AG04449 (cell line): ENCODE data around the gene KRT16.
"Not testable (repeated sequence)": the region's sequence is repeated elsewhere in the genome, so short reads cannot be mapped to it uniquely, and the experiment has no call there.

Source experiments
- CTCF ChIA-PET: fragments of 350-600 bp; formaldehyde crosslinking; extraction: SDS; loops from one replicate; lab custom pipeline; 2021; ENCODE audit warnings: antibody characterized with exemption; lab: Yijun Ruan, JAX
- POLR2A ChIA-PET: fragments of 400-600, 350-600 bp; formaldehyde crosslinking; extraction: SDS; loops from one replicate; lab custom pipeline; 2020; ENCODE audit warnings: antibody characterized with exemption, inconsistent platforms; lab: Yijun Ruan, JAX
- DNase-seq: peaks from one replicate; pipeline ENCODE4 v3.0.0-alpha.2; 2010; ENCODE audit warnings: low read depth, low spot score
- H3K4me3 ChIP-seq: 2 replicates; pipeline ENCODE4 v1.5.1; 2011; ENCODE audit warnings: low read depth, mild to moderate bottlenecking, control low read depth, low read length
- CTCF ChIP-seq: IDR thresholded peaks from one replicate; pipeline ENCODE4 v1.5.1; 2011; ENCODE audit warnings: mild to moderate bottlenecking, moderate library complexity, low read length, control low read depth, inconsistent platforms; ENCODE audit not compliant: insufficient read depth; ENCODE audit errors: missing control alignments

Gene KRT16

GRCh38 chr17:41578538-41578937 is 34.0 kb downstream of the KRT16 start:
- ChIA-PET CTCF (interaction anchor here (1.0 to 2.9 kb wide), 13 partner anchors 8 to 1021 kb away, joined by 3 to 47 read pairs (median 6); no protein-coding TSS in a partner anchor), POLR2A (no interaction called here)
- no peak overlapping the region for H3K4me3 ChIP-seq
- TF ChIP-seq CTCF = no peak
- DNase-seq = no peak

- POLR2A ChIA-PET, H3K4me3 ChIP-seq, DNase-seq: not testable (repeated sequence)
- CTCF ChIA-PET = interaction anchor here (2.4 kb wide), 1 partner anchor 27 kb away, joined by 13 read pairs; no protein-coding TSS in a partner anchor
Observed at GRCh38 chr17:41576740-41577139, 35.8 kb downstream of the KRT16 start.

GRCh38 chr17:41575336-41575735 is 37.2 kb downstream of the KRT16 start:
- POLR2A ChIA-PET = no interaction called here
- no peak for TF ChIP-seq CTCF
- no peak for DNase-seq
- CTCF ChIA-PET = interaction anchor here (1.0 to 2.4 kb wide), 5 partner anchors 9 to 91 kb away, joined by 3 to 13 read pairs (median 5); no protein-coding TSS in a partner anchor
- no peak overlapping the region for H3K4me3 ChIP-seq

- no peak for DNase-seq
- CTCF ChIA-PET = interaction anchor here (1.3 to 4.0 kb wide), 6 partner anchors 8 to 91 kb away, joined by 3 to 24 read pairs (median 4); no protein-coding TSS in a partner anchor
- POLR2A ChIA-PET = interaction anchor here (0.6 kb wide), 1 partner anchor 48 kb away, joined by 3 read pairs; no protein-coding TSS in a partner anchor
- TF ChIP-seq CTCF = no peak
- H3K4me3 ChIP-seq = no peak within 1 kb of the TSS
Observed at GRCh38 chr17:41571561-41572434, 40.8 kb downstream of the KRT16 start, which contains the start of gene KRT9. TSS of gene KRT9 (minus strand) at chr17:41572059. CDS start at chr17:41571992, 67 bp downstream.

GRCh38 chr17:41567317-41567716 is 45.2 kb downstream of the KRT16 start:
- no peak for DNase-seq
- ChIA-PET CTCF (interaction anchor here (1.5 to 13.3 kb wide), 4 partner anchors 17 to 245 kb away, joined by 3 to 180 read pairs (median 34); no protein-coding TSS in a partner anchor), POLR2A (no interaction called here)

GRCh38 chr17:41565338-41565737 is 47.2 kb downstream of the KRT16 start:
- no peak for TF ChIP-seq CTCF
- ChIA-PET POLR2A (no interaction called here), CTCF (interaction anchor here (1.0 to 13.3 kb wide), 7 partner anchors 13 to 98 kb away, joined by 3 to 180 read pairs (median 4); partner anchors contain the start of gene KRT15)
- no peak overlapping the region for H3K4me3 ChIP-seq
- DNase-seq = no peak

More at GRCh38 chr17:41567317-41567716, 45.2 kb downstream of the KRT16 start:
- TF ChIP-seq CTCF = no peak
- no peak overlapping the region for H3K4me3 ChIP-seq
